Adrenal gland (tissue), 5 donors: ENCODE data around the gene STAMBPL1.

ENCODE experiments used
- CTCF ChIP-seq, 6 experiments: fragments of 450-650 bp in 4 of 6; fragments of 200-600 bp in 2 of 6; sonication (generic) in 1 of 6; IDR thresholded peaks; 1 replicate in 5 of 6; 2 replicates in 1 of 6; pipeline versions ENCODE4 v1.5.1 to v1.8.0; 2016 to 2021; ENCODE audit warnings: antibody characterized with exemption in 6 of 6, mild to moderate bottlenecking in 2 of 6, moderate library complexity in 1 of 6
- POLR2A ChIP-seq, 2 donors: fragments of 450-650 bp; IDR thresholded peaks; one replicate each; pipeline ENCODE4 v1.6.1; 2017; ENCODE audit warnings: antibody characterized with exemption in 2 of 2, mild to moderate bottlenecking in 2 of 2, moderate library complexity in 1 of 2
- donor health status: DM: no; HTN: no; CAD: no.

GRCh38 chr10:88960802-88961201, 80.8 kb downstream of the STAMBPL1 start:
- TF ChIP-seq POLR2A (IDR thresholded peaks at IDR 0.05) (no peak), CTCF (IDR thresholded peaks at IDR 0.05) (no peak)
